Posterior vena cava (tissue), 2 donors: ENCODE data around the gene AREG. TPM values are rescaled to one million over a fixed set of nuclear protein-coding genes. Genes with fewer than 3 reads are reported as not detected.
"Not testable (repeated sequence)": the region's sequence is repeated elsewhere in the genome, so short reads cannot be mapped to it uniquely, and the experiment has no call there.

Experiments used
- DNase-seq: peaks from one replicate; pipeline ENCODE4 v3.0.0-alpha.2; 2020; ENCODE audit warnings: low spot score
- intact Hi-C, 2 donors: fragments of 100-400 bp; cut with DNase I; formaldehyde crosslinking; loops; one replicate each; pipeline versions ENCODE4 v1.14.1 to v1.14.2; 2022 to 2023
- long read RNA-seq, 2 donors: library from polyadenylated mRNA; unstranded; transcript quantifications; one replicate each; pipeline ENCODE4 v2.0.0, GENCODE V29; 2020 to 2021
- total RNA-seq, 2 donors: library from RNA; stranded (reverse); fragmentation: NEBNext Ultra II Directional; extraction: Animal tissue kit (Norgen Biotek cat#: 25700); gene quantifications; one replicate each; pipeline ENCODE4 v1.2.1, GENCODE V29; 2021
- donor health status: DM: yes; HTN: yes; CAD: no.
- donor health status: DM: yes; HTN: yes; CAD: no.

AREG gene
- total RNA-seq, result 1 to 10 TPM; 2.9 to 6.0 TPM
- long read RNA-seq, donor 1, result 0 reads
- long read RNA-seq, donor 2, partial matches to known transcripts, result 0 of 1 reads
- long read RNA-seq, donor 2, other reads (novel, unspliced or antisense), result 0 of 1 reads

- DNase-seq, result peak; percentile 96
- intact Hi-C loops, result no loop called here
Measured at GRCh38 chr4:74444891-74445642, at the start of gene AREG. Gene AREG, plus strand, starts transcription at chr4:74445136. Its CDS starts 210 bp downstream, at chr4:74445346.

DNA sequence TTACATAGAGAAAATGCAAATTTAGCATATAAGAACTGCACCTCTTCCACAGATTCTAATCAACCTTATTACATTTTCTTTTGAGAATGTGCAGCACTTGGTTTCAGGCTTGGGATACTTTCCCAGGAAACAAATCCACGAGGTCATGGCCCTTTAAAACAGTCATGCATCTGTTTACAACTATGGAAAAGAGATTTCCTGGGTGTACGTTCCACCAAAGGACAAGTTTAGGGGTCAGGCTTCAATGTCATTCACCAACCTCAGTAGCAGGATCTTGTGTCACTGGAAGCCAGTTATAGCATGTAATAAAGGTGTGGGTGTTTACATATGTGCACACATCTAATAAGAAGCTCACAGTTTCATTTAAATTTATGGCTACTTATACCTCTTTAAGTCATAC is 49.3 kb upstream of the AREG start:
- intact Hi-C loops, result no loop called here
- no peak for DNase-seq

GRCh38 chr4:74397748-74398426 is 47.0 kb upstream of the AREG start:
- no peak for DNase-seq
- intact Hi-C loops, result no loop called here

DNA sequence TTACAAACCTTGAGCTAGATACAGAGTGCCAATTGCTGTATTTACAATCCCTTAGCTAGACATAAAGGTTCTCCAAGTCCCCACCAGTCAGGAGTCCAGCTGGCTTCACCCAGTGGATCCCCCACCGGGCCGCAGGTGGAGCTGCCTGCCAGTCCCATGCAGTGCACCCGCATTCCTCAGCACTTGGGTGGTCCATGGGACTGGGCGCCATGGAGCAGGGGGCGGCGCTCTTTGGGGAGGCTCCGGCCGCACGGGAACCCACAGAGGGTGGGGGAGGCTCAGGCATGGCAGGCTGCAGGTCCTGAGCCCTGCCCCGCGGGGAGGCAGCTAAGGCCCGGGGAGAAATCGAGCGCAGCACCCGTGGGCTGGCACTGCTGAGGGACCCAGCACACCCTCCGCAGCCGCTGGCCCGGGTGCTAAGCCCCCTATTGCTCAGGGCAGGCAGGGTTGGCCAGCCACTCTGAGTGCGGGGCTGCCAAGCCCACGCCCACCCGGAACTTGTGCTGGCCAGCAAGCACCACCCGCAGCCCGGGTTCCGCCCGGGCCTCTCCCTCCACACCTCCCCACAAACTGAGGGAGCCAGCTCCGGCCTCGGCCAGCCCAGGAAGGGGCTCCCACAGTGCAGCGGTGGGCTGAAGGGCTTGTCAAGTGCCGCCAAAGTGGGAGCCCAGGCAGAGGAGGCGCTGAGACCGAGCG is 45.9 kb upstream of the AREG start:
- DNase-seq, result peak; percentile 82
- intact Hi-C loops, result not testable (repeated sequence)

GRCh38 chr4:74400395-74400794 is 44.5 kb upstream of the AREG start:
- intact Hi-C loops, result no loop called here
- DNase-seq, result no peak

DNA sequence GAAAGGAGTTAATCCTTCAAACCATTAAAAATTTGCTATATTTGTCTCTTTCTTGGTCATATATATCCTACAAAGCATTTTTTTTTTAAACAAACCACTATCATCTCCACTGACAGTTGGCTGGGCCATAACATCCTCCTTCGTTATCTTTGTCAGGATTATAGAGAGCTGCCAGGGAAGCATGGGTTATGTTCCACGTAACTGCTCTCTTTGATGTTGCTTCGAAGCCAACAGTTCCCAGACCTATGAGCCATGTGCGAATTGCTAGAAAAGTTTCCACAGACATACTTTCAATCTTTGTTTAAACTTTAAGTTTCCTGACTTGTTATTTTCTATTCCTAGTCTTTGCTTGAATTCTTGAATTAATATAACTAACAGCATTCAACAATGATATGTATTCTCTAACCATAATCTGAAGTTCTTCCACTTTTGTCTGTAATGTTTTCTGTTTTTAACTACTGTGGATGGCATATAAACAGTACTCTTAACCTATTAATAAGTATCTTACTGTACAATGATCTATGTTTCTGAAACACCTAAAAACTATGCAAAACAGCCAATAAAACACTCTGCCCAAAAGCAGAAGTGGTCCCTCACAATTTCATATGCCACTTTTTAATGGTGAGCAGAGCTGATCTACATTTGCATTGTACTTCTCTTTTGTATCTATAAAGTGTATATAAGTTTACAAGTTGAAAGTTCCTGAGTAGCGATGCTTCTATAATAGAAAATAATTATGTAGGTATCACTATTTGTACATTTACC is 42.1 kb upstream of the AREG start:
- intact Hi-C loops, result no loop called here
- DNase-seq, result no peak

GRCh38 chr4:74407891-74408290 is 37.0 kb upstream of the AREG start:
- intact Hi-C loops, result no loop called here
- DNase-seq, result no peak

DNA sequence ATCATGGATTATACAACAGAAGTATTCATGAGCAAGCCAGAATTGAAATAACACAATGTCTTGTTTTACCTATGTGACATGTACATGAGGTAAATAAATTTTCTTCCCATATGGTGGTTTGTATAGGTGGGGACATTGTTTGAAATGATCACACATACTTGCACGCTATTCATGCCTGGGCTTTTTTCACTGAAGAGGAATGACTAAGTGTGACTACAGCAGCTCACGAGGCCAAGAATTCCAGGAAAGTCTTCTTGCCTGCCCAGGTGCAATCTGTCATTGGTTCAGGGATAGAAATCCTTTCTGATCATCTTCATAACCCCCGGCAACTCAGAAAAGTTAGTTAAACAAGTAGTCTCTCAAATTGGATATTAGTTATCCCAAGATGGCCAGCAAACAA is 36.3 kb upstream of the AREG start:
- intact Hi-C loops, result no loop called here

GRCh38 chr4:74410272-74410671 is 34.7 kb upstream of the AREG start:
- DNase-seq, result no peak
- intact Hi-C loops, result no loop called here

More for the DNA sequence above, 36.3 kb upstream of the AREG start:
- no peak for DNase-seq

DNA sequence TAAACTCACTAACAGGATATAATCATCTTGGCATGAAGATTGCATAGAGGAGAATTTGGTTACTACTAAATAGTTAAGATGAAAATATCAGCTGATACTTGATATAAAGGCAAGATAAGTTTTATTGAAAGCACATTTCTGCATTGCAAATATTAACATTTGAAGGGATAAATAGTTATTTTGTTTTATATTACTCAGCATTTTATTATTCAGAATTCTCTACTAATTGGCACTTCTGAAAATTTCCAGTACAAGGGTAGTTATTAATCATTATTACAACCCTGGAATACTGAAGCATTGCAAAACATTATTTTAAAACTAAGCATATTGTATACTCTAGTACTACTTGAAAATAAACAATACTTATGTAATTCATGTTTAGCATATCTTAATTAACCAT is 32.7 kb upstream of the AREG start:
- intact Hi-C loops, result no loop called here
- DNase-seq, result no peak

- no peak for DNase-seq
- intact Hi-C loops, result no loop called here
Measured at GRCh38 chr4:74413265-74413664, 31.7 kb upstream of the AREG start.

DNA sequence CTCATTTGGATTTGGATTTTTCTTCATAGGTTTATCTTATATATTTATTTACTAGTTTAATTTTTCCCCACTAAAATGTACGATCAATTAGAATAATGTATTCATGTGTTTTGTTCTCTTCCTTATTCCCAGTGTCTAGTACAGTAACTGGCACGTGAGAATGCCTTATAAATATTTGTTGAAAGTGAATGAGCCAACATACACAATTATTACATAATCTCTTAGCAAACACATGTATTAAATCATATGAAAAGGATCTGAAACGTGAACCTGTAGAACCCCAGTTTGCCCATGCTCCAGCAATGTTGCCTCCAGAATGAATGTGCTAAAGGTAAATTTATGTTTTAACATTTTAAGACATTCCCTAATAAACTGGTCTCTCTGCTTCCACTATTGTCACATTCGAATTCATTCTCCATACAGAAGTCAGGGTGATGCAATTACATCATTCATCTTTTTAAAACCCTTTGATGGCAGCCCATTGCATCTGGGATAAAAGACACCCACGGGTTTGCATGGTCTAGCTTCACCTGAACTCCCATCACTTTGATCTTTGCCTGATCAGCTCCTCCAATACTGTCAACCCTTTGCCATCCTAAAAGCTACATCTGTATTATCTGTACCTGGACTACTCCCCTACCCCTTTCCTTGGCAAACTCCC is 30.7 kb upstream of the AREG start:
- DNase-seq, result no peak
- intact Hi-C loops, result no loop called here

- no peak for DNase-seq
- intact Hi-C loops, result no loop called here
Measured at GRCh38 chr4:74415602-74416300, 29.2 kb upstream of the AREG start.

GRCh38 chr4:74418063-74418670 is 26.8 kb upstream of the AREG start:
- intact Hi-C loops, result no loop called here
- no peak for DNase-seq

DNA sequence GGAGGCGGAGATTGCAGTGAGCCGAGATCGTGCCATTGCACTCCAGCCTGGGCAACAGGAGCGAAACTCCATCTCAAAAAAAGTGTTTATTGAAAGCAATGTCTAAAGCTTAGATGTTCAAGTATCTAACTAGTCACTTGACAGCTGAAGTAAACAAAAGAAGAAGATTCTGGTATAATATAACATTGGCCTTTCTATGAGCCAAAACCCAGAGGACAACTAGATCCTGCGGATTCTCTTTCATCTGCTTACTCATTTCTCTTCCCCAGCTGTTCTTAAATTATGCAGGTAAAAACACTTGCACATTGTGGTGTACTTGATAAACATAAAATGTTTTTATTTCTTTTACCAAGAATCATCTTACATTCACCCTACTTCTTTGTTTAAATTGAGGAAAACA is 24.1 kb upstream of the AREG start:
- no peak for DNase-seq
- intact Hi-C loops, result no loop called here

GRCh38 chr4:74423104-74423503 is 21.8 kb upstream of the AREG start:
- intact Hi-C loops, result no loop called here
- DNase-seq, result no peak

DNA sequence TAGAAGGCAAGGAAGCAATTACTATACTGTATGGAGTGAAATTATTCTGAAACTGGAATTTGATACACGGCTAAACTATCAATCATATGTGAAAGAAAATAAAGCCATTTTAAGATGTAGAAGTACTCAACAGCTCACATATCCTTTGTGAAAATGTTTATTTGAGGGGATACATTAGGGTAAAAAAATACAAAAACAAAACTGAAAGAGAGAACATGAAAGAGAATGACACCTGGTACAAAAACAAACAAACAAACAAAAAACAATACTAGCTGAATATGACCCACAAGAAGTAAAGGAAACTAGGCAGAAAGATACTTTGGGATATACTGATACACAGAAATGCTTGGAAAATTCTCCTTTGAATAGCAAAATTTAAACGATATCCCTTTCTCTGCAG is 20.8 kb upstream of the AREG start:
- intact Hi-C loops, result no loop called here
- no peak for DNase-seq

DNA sequence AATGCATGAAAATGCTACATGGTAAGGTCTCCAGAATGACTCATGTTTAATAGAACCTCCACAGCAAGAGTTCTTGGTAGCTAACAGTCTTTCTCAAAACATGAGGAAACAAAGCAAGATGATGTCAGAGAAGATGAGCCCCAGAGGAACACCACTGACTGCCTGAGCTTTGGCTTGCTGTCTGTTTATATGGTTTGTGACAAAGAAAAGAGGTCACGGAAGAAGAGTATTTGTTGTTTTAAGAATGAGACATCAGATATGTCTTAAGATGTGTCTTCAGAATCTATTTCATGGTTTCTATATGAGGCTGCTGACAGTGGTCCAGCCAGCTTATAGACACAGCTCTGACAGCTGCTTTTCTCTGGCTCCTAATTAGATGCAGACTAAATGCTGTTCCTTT is 18.8 kb upstream of the AREG start:
- no peak for DNase-seq
- intact Hi-C loops, result no loop called here
